ENCODE measurements around the gene KRT8.

KRT8 gene

DNA sequence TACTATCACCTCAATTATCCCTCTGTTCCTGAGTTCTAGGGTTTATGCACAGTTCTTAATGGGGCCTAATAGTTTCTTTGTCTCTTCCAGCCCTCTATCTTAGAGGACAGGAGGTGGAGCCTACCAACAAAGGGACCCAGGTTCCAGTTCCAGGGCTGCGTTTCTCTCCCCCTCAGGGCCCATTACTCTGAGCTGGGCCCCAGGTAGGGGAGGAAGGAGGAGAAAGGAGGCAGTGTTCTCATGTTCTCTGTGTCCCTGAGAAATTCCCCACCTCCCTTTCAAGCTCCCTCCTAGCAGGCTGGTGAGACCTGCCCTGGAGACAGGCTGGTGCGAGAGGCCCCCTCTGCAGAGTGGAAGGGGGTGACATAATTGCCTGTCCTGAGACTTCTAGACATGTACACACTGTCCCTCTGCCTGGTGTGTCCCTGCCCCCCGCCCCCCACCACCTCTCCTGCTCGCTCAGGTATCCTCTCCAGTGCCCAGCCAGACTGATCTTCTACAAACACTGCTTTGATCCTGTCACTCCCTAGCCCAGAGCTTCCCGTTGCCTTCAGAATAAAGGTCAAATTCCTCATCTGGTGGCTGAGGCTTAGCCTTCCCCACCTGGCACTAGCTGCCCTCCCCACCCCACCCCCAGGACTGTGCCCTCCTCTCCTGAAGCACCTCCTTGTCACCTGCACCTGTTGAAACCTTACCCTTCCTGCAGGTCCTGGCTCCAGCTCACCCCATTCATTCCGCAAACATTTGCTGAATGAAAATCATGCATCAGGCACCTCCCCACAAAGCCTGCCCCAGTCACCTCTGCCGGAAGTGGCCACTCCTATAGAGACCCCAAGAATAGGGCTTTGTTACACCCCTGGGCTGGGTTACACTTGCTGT lies 21.1 kb upstream of the KRT8 start:
- DNase-seq: no peak

DNA sequence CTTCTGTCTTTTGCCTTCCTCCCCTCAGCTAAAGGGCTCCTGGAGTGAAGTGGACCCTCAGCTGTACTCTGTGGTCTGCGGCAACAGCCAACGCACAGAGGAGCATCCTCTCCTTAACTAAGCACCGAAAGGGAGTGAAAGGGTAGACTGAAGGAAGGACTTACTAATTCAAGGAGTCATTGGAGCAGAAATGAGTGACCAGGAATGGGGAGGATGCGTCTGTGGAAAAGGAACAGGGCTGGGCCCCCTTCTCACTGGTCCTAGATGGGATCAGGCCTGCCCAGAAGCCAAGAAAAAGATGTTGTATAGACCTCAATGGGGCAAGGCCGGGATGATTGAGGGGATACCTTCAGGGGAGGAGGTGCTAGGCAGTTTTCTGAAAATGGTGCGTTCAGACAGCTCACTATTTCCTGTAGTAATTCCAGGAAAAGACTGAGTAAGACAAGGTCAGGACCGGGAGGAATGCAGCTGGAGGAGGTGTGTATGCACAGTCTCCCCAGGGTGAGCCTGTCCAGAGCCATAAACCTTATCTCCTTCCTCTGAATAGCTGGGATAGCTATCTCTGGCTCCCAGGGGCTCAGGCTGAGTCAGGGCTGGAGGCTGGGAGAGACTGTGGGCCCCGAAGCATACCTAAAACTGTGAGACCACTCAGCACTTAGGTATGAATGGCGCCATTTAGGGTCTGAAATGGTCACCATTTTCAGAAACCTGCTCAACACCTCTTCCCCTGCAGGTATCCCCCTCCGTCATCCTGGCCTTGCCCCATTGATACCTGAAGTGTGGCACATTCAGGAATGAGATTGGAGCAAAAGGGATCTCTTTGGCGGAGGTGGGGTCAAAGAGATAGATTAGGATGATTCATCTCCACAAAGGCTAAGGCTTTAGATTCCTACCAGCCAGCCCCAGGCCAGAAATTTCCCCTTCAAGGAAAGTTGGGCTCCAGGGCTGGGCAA lies 20.2 kb upstream of the KRT8 start:
- peak; percentile 95 for DNase-seq

DNA sequence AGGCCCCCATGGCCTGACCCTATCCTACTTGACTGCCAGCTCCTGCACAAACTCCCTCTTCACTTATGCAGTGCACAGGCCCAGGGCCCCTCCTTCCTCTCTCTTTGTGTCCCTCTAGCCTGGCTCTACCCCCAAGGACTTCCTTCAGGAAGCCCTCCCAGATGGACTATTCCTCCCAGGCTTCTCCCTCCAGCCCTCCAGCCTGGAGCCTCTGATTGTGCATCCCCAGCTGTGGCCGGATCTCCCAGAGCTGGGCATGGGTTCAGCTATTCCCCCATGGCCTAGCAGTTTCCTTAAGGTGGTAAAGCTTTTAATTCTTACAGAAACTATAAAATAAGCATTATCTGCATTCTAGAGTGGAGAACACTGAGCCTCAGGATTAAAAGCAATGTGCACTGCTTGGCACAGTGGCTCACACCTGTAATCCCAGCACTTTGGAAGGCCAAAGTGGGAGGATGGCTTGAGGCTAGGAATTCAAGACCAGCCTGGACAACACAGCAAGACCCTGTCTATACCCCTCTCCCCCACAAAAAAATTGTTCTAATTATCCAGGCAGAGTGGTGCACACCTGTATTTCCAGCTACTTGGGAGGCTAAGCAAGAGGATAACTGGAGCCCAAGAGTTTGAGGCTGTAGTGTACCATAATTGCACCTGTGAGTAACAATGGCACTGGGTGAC lies 16.8 kb upstream of the KRT8 start:
- DNase-seq: no peak

DNA sequence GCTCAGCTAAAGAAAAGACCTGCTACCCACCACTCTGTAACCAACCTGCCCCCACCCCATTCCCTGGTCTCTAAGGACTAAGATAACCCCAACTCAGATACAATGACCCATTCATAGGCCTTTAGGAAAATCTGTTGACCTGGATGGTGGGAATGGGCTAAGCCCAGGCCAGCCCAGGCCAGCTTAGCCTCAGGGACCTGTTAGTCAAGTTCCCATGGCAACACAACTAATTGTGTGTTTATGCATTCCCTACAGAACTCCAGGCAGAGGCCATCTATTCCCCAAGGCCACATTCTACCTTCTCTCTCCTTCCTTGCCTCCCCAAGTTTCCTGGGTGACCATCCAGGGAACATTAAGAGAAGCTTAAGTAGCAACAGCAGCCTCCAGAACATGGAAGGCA lies 16.1 kb upstream of the KRT8 start:
- no peak for DNase-seq

DNA sequence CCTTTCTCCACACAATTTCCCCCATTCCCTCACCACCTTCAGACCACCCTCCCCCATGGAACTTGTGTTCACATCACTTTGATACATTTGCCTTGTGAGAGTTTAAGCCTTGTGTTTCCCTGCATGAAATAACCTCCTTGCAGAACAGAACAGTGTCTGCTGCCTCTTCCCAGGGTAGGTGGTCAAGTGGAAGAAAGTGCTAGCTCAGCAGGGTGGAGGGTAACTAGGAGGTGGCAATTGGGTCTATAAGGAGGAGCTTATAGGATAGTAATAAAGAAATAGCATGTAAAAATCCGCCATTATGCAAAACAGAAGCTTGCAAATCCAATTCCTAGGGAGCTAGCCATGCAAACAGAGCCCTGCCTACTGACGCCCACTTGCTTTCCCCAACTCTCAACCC lies 13.9 kb upstream of the KRT8 start:
- DNase-seq: no peak

DNA sequence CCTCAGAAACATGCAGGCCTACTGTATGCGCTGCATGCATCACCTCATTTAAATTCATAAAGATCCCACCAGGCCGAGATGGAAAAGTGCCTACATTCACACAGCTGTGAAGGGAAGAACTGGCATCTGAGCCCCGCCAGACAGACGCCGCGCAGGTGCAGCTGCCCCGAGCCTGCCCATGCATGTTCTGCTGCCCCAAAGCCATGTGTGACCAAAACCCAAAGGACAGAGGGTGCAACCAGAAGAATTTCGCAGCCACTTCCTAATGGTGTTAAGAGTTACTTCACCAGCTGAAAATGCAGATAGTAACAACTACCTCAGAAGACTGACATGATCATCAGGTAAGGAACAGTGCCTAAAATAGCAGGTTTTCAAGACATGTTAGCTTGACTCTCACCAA lies 13.5 kb upstream of the KRT8 start:
- DNase-seq: no peak

DNA sequence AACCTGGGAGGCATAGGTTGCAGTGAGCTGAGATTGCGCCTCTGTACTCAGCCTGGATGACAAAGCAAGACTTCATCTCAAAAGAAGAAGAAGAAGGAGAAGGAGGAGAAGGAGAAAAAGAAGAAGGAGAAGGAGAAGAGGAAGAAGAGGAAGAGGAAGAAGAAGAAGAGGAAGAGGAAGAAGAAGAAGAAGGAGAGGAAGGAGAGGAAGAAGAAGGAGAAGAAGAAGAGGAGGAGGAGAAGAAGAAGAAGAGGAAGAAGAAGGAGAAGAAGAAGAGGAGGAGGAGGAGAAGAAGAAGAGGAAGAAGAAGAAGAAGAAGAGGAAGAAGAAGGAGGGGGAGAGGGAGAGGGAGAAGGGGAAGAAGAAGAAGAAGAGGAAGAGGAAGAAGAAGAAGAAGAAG lies 12.9 kb upstream of the KRT8 start:
- no peak for DNase-seq

DNA sequence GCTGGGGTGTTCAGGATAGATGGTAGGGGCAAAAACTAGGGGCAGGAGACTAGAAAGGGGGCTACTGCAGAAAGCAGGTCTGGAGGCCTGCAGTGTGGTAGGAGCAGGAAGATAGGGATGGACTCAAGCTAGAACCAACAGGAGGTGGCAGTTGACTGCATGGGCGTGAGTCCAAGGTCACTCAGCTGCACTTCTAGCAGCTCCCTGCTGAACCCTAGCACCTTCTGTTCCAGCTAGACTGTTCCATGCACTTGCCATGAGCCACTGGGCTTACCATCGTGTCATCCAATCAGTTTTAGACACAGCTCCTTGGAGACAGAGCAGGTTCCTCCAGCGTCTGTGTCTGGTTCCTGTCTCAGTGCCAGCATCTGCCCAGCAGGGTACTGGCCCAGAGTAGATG lies 11.3 kb upstream of the KRT8 start:
- no peak for DNase-seq

DNA sequence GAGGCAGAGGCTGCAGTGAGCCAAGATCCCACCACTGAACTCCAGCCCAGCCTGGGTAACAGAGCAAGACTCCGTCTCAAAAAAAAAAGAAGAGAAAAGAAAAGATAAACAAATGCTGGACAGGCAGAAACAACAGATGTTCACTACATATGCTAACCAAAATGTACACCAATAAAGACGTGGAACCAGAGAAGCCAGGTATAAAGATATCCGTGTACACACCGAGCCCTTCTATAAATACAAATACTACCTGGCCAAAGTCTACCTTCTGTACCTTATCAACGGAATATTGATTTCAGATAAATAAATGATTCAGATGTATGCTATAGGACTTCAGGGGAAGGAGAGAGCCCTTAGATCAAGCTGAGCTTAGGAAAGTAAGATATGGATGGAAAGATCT lies 10.8 kb upstream of the KRT8 start:
- DNase-seq: no peak

DNA sequence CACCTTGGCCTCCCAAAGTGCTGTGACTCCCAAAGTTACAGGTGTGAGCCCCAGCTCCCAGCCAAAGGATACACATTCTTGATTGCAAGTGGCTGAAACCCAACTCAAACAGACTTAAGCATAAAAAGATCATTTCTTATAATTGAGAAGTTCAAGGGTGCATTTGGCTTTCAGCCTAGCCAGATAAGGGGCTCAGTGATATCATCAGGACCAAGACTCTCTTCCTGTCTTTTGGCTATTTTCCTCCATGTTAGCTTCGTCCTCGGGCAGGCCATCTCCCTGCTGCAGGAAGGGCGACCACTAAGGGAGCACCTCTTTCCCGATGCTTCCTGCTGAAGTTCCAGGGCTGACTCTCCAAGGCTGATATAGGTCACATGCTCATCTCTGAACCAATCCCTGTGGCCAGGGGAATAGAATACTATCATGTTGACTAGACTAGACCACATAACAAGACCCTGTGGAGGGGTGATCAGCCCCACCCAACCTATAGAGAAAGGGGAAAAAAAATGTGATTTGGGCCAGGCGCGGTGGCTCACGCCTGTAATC lies 9.8 kb upstream of the KRT8 start:
- DNase-seq: no peak

DNA sequence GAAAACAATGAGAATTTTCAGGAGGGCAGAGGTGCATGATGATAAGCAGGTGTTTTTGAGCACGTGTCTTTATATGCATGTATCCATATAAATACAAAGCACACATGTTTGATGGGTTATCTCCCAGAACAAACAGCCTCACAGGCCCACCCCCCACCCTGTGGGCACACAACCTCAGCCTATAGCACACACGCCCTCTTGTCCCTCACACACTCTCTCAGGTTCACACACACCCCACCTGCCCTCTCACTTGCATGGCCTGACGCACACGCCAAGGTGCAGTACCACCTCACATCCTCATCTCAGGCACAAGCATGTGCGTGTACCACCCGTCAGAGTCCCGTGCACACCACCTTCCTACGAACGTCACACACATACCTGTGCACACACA lies 8.6 kb upstream of the KRT8 start:
- no peak for DNase-seq

DNA sequence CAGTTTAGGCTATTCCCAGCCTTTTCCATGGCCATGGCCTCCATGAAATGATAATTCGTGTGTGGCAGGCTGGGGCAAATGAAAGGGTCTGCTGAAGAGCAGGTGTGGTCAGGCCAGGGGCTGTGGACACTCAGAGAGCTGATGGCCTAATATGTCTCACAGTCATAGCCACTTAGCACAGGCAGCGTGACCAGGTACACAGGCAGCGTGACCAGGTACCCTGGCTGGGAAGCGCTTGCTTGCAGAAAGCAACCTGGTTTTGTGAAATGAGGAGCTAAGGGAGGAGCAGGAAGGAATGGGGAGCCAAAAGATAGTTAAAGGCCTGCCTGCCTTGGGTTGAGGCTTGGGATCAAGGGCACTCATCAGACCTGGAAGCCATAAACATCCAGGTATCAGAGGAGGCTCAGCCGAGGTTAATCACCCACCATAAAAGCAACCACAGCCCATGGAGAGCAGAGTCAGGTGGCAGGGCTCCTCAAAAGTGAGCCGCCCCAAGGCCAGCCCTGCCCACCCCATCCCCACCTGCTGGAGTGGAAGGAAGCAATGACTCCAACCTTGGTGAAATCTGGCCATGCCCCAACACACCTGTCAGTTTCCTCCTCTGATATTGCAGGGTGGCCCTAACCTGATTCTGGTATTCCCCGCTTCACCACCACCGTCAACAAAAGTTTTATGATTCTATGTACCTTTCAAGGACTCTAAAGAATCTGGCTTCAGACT lies 8.0 kb upstream of the KRT8 start:
- DNase-seq: no peak

DNA sequence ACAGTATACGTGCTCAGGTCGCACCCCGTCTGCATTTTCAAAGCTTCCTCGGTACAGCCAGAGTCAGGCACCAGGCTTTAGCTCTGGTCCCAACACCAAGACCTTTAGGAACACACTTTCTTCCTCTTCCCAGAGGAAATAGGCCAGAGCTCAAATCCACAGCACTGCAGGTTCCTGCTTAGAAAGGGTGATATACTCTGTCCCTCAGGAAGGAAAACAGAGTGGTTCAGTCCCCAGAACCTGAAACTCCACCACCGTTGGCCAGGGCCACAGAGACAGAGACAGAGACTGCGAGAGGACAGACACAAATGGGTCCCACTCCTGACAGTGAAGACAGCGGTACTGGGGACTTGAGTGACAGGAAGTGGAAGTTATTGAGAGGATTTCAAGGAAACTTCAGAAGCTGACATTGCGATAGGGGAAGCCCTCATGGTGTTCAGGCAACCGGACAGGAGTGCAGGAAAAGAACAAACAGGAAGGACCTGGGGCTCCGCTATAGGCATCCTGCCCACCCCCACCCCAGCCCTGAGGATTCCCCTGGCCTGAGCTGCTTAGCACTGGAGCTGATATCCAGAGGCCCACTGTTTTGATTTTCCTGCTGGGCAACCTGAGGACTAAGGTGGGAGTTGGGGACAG lies 5.5 kb upstream of the KRT8 start:
- no peak for DNase-seq

DNA sequence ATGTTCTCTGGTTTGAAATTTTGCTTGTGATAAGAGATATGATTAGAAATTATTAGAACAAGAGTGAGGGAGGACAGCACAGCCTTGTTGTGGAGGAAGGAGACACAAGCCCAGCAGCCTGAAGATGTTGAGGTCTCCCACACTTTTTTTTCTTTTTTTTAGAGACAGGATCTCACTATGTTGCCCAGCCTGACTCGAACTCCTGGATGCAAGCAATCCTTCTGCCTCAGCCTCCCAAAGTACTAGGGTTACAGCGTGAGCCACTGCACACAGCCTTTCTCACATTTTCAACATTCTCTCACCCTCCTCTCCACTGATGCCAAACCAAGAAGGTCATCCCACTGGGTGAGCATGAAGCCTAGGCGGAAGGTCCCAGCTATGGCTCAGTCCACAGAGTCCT lies 4.9 kb upstream of the KRT8 start:
- DNase-seq: no peak

DNA sequence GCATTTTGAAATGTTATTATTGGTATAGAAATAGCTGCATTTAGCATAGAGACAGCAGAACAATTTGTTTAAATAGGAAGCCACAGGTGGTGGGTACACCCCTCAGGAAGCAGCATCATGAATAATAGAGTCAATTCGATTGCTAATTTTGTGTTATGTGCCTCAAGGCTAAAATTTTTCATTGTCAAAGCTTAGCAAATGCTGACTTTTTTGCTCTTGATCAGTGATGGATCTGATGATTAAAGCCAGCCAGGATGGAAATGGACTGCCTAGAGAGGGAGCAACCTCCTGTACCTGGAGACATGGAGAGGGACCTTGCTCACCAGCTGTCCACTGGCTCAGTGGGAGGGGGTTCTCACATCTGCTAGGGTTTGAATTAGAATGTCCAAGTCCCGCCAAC lies 4.5 kb upstream of the KRT8 start:
- no peak for DNase-seq

DNA sequence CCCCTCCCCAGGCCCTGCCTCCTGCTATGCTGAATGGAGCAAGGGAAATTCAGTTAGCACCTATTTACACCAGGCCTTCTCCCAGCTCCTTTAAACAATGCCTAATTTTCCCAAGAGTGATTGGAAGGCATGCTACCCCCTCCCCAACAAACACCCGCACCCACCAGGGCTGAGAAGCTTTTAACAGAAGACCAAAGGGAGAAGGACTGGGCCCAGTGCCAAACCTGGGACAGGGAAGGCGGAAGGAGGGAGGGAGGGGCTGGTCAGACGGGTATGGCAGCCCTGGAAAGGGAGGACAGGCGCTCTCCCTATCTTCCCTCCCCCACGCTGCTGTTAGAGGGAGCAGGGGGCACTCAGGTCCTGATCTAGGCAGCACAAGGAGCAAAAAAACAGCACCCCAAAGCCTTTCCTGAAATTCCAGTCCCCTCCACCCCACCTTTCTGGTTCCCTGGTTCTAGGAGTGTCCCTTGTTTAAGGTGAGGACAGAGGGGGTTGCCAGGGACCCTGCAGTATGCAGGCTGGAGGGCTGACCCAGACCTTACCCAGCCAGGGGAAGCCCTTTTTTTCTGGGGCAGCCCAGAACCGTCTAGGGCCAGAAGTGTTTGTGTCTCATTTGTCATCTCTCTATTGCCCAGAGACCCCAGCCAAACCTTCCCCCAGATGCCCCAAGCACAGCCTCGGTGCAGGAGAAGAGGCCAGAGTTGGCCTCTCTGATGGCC lies 2.4 kb upstream of the KRT8 start:
- peak; percentile 24 for DNase-seq

DNA sequence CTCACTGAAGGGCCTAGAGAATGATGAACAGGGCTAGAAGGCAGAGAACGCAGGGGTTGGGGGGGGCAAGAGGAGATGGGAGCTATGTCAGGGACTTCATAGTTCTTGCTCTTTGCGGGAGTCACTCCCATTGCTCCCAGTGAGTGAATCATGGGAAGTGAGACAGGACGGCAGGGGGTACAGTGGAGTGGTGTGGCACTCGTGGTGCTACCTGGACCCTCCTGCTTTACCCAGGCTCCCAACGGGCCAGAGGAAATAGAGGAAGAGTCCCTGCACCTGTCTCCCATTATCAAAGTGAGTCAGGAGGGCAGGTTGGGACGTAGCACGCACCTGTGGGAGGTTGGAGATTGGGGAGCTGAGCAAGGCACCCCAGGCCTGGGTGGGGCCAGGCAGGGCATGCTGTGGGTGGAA lies 1.3 kb upstream of the KRT8 start:
- DNase-seq: no peak

DNA sequence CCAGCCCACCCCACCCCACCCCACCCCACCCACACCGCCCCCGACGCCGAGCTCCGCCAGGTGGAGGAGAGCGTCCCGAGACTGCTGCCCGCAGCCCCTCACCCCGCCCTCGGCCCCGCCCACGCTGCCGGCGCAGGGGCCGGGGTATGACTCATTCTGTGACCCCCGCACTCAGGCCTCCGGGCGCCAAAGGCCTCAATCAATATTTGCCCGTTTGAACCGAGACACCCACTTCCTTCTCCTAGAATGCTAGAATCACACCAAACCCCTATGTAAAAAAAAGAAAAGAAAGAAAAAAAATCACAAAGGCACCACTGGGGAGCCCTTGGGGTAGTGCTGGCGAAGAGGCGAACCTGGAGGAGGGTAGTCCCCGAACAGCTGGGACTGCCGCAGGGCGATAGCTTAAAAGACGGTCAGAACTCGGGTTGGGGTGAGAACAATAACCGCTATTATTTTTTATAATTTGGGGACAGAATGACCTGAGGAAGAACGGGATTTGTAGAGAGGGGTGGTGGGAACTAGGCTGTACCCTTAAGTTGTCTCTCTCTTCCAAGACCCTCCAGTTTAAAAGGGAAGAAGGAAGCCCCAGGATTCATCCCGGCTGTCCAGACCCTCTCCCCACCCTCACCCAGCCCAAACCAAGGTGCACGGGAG lies 894 bp downstream of the KRT8 start:
- DNase-seq: peak; percentile 38

DNA sequence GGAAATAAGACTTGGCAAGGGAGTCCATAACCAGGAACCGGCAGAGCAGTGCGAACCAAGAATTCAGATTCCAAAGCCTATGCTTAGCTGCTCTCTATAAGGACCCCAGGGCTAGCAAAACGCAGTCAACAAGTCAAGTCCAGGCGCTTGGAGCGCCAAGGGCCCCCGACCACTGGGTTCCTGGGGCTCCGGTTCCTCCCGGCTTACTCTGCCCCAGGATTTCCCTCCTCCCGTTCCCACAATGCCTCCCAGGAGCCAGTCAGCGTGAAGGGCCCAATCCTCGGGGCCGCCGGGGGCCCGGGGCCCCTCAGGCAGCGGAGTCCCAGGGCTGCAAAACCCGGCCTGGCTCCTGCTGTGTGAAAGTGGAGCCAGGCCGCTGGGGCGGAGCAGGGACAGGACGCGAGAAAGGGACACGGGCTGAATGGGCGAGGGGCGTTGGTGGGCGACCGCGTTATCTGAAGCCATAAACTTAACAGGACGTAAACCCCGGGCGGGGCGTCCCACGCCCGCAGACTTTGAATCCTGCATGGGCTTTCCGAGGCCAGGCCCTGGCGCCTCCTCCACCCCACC lies 1.5 kb downstream of the KRT8 start:
- peak; percentile 82 for DNase-seq
